ENCODE measurements around the gene OTULIN.

The OTULIN gene

GRCh38 chr5:14737291-14737690, 72.8 kb downstream of the OTULIN start:
- Histone ChIP-seq H3K36me3 (no peaks in the 10 kb centered on the region), H3K27ac (no peak overlapping the region), H3K9me3 (no peaks in the 10 kb centered on the region), H3K4me1 (ENCODE audit: control insufficient read depth in 1 of 2, insufficient read depth in 1 of 2, low read depth in 1 of 2, low read length in 1 of 2) (no peaks in the 10 kb centered on the region), H3K4me3 (ENCODE audit: low read depth in 1 of 2, low read length in 1 of 2) (no peak overlapping the region), H3K27me3 (no peaks in the 10 kb centered on the region)
- TF ChIP-seq CTCF (IDR thresholded peaks at IDR 0.05), result no peak

DNA sequence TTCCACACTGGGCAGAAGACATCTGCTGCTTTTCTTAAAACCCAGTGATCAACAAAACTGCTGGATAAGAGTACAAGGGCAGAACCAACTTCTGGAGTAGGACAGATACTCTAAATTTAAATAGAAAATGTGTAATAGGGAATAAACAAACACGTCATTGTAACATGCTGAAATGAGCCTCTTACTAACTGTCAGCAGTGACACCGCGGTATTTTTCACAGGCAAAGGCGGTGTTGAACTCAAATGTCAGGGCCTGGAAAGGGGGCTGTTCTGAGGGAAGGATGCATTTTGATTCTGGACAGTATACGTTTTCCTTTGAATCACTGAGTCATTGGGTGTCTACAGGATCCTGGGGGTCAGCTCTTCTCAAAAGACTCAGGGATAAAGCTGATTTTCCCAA, 73.5 kb downstream of the OTULIN start:
- no peak for TF ChIP-seq CTCF (IDR thresholded peaks at IDR 0.05)
- Histone ChIP-seq H3K27ac (no peak overlapping the region), H3K27me3 (no peaks in the 10 kb centered on the region), H3K4me3 (ENCODE audit: low read depth in 1 of 2, low read length in 1 of 2) (no peak overlapping the region), H3K36me3 (no peaks in the 10 kb centered on the region), H3K4me1 (ENCODE audit: control insufficient read depth in 1 of 2, insufficient read depth in 1 of 2, low read depth in 1 of 2, low read length in 1 of 2) (no peaks in the 10 kb centered on the region), H3K9me3 (no peaks in the 10 kb centered on the region)

DNA sequence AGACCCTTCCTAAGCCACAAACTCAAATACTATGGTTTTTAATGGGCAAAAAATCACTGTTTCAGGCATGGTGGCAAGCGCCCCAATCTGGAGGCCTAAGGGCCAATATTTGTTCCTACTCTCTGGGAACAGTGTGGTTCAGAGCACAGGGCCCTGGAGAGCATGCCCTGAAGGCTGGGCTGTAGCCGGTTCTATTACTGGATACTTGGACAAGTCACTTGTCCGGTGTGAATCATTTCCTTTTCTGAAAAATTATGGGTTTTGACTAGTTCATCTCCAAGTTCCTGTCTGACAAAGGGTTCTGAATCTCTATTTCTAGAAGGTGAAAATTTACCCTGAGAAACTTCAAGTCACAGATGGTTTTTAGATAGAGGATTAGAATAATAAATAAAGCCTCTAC, 75.0 kb downstream of the OTULIN start:
- no peaks in the 10 kb centered on the region for H3K36me3 ChIP-seq
- H3K4me3 ChIP-seq (ENCODE audit: low read depth in 1 of 2, low read length in 1 of 2), result no peak overlapping the region
- H3K9me3 ChIP-seq, result no peaks in the 10 kb centered on the region
- H3K27ac ChIP-seq, result no peak overlapping the region
- no peaks in the 10 kb centered on the region for H3K4me1 ChIP-seq (ENCODE audit: control insufficient read depth in 1 of 2, insufficient read depth in 1 of 2, low read depth in 1 of 2, low read length in 1 of 2)
- no peak for TF ChIP-seq CTCF (IDR thresholded peaks at IDR 0.05)
- no peaks in the 10 kb centered on the region for H3K27me3 ChIP-seq

DNA sequence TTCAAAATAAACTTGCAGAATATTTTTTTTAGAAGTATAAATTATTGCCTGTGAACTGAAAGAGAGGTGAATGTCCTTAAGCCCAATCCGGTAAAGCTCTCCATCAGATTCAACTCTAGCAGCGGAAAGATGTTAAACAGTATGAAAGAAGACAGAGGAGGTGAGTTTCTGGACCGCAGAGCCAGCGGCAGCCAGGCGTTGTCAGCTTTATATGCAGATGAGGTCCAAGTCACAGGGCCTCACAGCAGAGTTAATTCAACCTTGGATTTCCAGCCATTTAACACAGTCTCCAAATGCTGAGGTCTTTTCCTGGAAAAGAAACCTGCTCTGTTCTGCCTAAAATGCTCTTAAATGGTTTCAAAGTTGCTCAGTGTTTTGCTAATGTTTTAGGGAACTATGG, 75.5 kb downstream of the OTULIN start:
- H3K9me3 ChIP-seq, result no peaks in the 10 kb centered on the region
- no peak for TF ChIP-seq CTCF (IDR thresholded peaks at IDR 0.05)
- no peaks in the 10 kb centered on the region for H3K4me1 ChIP-seq (ENCODE audit: control insufficient read depth in 1 of 2, insufficient read depth in 1 of 2, low read depth in 1 of 2, low read length in 1 of 2)
- H3K27me3 ChIP-seq, result no peaks in the 10 kb centered on the region
- H3K27ac ChIP-seq, result no peak overlapping the region
- H3K4me3 ChIP-seq (ENCODE audit: low read depth in 1 of 2, low read length in 1 of 2), result no peak overlapping the region
- H3K36me3 ChIP-seq, result no peaks in the 10 kb centered on the region

DNA sequence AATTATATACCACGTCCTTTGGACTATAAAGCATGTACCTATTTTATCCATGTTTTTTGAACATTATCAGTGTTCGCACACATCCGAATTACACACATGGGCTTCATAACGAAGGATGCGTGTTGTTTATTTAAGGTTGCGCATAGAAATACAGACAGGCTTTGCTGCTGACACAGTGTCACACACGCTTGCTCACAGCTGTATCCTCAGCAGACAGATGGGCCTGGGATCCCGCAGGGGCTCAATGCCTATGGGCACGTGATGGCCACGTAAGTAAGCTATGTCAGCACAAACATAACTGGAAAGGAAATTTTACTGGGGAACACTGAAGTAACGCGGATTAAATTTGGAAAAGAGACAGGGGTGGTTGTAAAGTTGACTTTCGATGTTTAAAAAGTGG, 76.6 kb downstream of the OTULIN start:
- Histone ChIP-seq H3K27me3 (no peaks in the 10 kb centered on the region), H3K4me1 (ENCODE audit: control insufficient read depth in 1 of 2, insufficient read depth in 1 of 2, low read depth in 1 of 2, low read length in 1 of 2) (no peaks in the 10 kb centered on the region), H3K4me3 (ENCODE audit: low read depth in 1 of 2, low read length in 1 of 2) (no peak overlapping the region), H3K9me3 (no peaks in the 10 kb centered on the region), H3K36me3 (no peaks in the 10 kb centered on the region), H3K27ac (no peak overlapping the region)
- no peak for TF ChIP-seq CTCF (IDR thresholded peaks at IDR 0.05)

DNA sequence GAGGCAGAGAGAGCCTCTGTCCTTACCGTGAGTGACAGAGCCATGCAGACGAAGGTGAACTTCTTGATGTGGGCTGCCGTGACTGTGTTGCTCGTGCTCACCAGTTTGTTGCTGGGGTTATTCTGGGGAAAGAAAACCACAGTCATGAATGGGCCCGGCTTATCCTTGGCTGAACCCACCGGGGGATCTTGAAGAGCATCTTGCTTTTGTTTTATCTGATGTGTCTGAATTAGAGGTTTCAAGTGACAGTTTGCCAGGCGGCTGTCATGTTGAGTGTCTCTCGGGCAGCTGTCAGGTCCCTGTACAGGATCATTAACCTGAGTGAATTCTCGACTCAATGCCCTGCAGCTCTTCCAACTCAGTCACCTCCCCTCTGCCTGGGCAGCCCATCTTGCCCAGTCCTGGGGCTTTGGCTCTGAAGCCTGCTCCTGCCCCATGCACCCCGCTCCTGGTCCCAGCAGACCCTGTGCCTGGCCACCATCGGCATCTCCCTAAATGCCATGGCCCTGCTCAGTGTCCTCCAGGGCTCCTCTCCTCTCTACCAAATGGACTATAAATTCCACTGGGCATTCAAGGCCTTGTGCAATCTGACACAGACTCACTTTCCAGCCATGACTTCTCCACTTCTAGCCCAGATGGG, 77.4 kb downstream of the OTULIN start:
- no peak overlapping the region for H3K4me3 ChIP-seq (ENCODE audit: low read depth in 1 of 2, low read length in 1 of 2)
- H3K4me1 ChIP-seq (ENCODE audit: control insufficient read depth in 1 of 2, insufficient read depth in 1 of 2, low read depth in 1 of 2, low read length in 1 of 2), result no peaks in the 10 kb centered on the region
- no peaks in the 10 kb centered on the region for H3K36me3 ChIP-seq
- H3K9me3 ChIP-seq, result no peaks in the 10 kb centered on the region
- H3K27ac ChIP-seq, result no peak overlapping the region
- no peaks in the 10 kb centered on the region for H3K27me3 ChIP-seq
- TF ChIP-seq CTCF (IDR thresholded peaks at IDR 0.05), result no peak

Data from neutrophil (primary cell).